ENCODE measurements around the gene MEF2B. TPM values are rescaled to one million over a fixed set of nuclear protein-coding genes. Genes with fewer than 3 reads are reported as not detected.
A peak's percentile ranks its signal among the peaks of the same experiment; 100 is the strongest.
"Not testable (repeated sequence)": the region's sequence is repeated elsewhere in the genome, so short reads cannot be mapped to it uniquely, and the experiment has no call there.

The MEF2B gene
- total RNA-seq, 1 experiment from 2014 or later = not detected

GRCh38 chr19:19157808-19158207 is 12.3 kb downstream of the MEF2B start:
- no peak for DNase-seq (ENCODE audit: low read depth)

DNA sequence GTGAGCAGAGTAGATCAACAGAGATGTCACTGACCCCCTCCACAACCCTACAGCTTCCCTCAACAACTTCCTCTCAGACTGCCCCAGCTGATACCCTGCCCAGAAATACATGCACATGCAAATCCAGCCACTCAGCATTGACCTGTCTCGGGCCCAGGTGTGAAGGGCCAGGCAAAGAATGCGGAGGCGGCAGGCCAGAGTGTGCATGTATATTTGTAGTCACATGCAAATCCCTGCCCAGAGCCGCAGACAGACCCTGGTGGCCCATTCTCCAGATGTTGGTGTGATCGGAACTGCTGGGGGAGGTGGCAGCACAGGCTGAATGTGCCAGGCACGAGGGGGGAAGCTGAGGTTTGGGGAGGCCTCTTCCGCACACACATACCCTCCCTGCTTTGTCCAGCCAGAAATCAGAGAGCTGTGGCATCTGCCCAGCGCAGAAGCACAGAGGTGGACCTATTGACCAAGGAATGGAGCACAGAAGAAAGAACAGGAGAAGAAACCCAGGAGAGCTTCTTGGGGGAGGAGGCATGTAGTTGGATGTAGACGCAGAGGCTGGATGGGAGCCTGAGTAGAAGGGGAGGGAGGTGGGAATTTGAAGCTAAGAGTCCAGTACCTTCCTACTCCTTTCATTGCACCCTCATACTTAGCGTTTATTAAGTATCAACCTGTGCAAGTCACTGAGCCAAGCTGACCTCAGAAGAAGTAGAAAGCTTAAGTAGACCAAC is 14.4 kb downstream of the MEF2B start:
- no peak for DNase-seq (ENCODE audit: low read depth)

DNA sequence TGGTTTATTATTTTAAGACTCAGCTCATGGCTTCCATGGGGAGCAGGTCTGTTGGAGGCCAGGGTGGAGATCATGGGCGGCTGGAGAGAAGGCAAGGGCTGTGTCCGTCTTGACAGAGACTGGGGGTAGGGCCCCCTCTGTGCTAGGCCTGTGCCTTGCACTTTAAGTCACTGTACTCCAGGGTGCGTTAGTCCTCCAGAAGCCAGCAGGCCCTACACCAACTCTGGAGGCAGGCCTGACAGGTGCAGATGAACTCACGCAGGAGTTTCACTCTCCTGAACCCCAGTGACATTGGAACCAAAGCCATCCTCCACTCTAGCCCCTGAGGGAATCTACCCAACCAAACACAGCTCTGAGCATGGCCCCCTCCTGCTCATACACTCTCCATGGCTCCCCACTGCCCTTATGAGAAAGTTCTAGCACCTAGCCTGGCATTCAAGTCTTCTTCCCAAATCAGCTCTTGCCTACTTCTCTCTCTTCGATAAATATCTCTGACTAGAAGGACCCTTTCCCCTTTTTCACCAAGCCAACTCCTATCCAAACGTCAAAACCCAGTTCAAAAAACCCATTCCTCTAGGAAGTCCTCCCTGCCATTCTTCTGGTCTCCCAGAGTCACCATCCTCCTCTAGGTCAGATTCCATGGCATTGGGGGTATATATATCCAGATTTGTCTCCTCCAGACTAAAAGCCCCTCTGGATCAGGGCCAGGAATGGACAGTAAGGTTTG is 15.1 kb downstream of the MEF2B start:
- no peak for DNase-seq (ENCODE audit: low read depth)

DNA sequence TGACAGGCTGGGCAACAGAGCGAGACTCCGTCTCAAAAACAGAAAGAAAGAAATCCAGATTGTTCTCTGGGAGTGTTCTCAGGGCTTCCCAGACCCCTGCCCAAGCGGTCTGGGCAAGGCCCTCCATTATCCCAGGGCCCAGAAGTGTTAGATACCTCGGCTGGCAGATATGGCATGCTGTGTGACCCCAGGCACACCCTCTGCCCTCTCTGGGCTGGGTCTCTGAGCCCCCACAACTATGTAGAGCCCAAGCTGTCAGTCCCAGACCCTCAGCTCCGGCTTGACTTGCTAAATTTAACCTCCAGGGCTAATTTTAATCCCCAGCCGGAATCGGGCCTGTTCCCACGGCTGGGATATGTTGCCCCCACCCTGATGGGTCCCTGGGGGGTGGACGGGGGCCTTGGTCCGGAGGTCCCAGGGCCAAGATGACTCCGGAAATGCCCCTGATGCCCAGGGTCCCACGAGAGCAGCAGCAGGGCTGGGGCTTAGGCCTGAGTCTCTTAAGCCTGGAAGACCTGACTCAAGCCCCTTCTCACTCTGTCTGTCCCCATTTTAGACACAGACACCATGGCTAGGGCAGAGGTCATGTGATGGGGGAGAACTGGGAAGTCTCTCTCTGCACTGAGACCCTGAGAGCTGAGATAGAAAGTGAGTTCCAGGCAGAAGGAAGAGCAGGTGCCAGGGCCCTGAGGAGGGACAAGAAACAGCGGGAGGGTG is 17.2 kb downstream of the MEF2B start:
- DNase-seq (ENCODE audit: low read depth) = no peak

DNA sequence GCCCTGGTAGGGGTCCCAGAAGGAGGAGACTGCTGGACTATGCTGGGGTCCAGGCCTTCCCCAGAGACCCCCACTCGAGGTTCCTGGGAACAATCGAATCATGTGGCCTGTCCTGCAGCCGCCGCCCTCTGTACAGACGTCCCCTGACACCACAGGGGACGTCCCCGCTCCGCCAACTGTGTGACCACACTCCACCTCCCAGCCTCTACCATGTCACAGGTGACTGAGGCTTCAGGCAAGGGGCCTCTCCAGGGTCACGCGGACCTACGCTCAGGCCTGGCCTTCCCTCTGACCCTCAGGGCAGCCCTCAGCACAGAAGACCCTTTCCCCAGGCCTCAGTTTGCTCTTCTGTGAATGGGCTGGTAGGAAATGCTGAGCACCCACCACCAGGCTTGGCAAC is 18.6 kb downstream of the MEF2B start:
- DNase-seq (ENCODE audit: low read depth) = no peak

GRCh38 chr19:19149435-19149834 is 20.6 kb downstream of the MEF2B start:
- DNase-seq (ENCODE audit: low read depth) = no peak

DNA sequence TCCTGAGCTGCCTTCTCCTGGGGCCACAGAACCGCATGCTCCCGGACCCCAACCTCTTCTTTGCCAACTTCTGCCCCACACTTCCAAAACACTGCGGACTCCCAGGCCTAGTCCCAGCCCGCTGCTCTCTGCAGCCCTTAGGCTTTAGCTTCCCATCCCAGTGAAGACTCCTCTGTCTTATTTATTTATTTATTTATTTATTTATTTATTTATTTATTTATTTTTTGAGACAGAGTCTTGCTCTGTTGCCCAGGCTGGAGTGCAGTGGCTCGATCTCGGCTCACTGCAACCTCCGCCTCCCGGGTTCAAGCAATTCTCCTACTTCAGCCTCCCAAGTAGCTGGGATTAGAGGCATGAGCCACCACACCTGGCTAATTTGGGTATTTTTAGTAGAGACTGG is 21.6 kb downstream of the MEF2B start:
- DNase-seq (ENCODE audit: low read depth) = not testable (repeated sequence)

GRCh38 chr19:19147344-19147743 is 22.7 kb downstream of the MEF2B start:
- no peak for DNase-seq (ENCODE audit: low read depth)

DNA sequence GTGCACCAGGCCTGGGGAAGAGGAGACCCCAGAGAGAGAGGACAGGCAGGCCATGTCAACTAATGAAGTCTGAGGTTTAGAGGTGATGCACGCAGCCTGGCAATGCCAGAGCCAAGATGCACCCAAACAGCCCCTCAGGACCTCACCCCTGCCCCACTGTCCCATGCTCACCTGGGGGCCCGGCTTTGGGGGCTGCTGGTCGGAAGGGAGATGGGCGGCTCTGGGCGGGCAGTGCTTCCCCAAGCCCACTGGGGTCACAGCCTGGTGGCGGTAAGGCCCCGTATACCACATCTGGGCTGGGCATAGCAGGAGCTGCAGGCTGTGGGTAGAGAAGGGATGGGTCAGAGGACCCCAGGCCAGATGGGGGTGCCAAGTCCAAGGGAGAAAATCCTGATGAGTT is 23.2 kb downstream of the MEF2B start:
- no peak for DNase-seq (ENCODE audit: low read depth)

GRCh38 chr19:19145684-19146608 is 24.1 kb downstream of the MEF2B start:
- DNase-seq (ENCODE audit: low read depth) = peak; percentile 57

GRCh38 chr19:19145281-19145680 is 24.8 kb downstream of the MEF2B start:
- DNase-seq (ENCODE audit: low read depth) = no peak

DNA sequence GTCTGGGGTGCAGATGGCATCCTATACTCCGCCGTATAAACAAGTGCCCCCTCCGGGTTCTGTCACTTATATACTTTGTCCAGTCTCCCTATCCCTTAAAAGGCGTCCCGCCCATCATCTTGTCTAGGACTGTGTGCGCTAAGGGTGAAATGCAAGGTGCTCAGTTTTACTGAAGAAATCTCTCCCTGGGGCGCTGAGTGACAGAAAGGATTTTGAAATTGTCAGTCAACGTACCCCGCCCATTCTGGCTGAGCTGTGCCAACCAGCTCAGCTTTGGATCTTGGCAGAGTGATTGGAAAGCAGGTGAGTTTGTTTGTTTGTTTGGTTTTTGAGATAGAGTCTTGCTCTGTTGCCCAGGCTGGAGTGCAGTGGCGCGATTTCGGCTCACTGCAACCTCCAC is 27.7 kb downstream of the MEF2B start:
- no peak for DNase-seq (ENCODE audit: low read depth)

DNA sequence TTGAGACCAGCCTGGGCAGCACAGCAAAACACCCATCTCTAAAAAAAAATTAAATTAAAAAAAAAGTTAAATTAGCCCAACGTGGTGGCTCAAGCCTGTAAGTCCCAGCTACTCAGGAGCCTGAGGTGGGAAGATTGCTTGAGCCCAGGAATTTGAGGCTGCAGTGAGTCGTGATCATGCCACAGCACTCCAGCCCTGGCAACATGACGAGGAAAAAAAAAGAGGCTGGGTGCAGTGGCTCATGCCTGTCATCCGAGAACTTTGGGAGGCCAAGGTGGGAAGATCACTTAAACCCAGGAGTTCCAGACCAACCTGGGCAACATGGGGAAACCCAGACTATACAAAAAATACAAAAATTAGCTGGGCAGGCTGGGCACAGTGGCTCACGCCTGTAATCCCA is 29.6 kb downstream of the MEF2B start:
- no peak for DNase-seq (ENCODE audit: low read depth)

DNA sequence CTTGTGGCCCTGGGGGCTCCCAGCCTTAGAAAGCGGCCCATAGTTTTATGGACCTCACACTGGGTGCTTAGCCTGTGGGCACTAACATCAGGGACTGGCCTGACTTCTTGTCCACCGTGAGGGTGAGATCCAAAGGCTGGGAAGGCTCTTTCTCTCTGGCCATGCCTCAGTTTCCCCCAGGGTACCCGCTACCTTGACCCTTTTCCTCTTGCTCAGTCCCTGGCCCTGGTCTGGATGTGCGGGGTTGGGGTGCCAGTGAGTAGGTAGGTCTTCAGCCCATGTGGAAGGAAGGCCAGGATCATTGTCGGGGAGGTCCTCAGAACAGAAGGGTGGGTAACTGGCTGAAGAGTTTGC is 30.2 kb downstream of the MEF2B start:
- no peak for DNase-seq (ENCODE audit: low read depth)

GRCh38 chr19:19138109-19138981 is 31.7 kb downstream of the MEF2B start, which contains the start of gene TMEM161A:
TMEM161A (minus strand) TSS chr19:19138478; CDS start chr19:19138428, 50 bp downstream.
- DNase-seq (ENCODE audit: low read depth) = peak; percentile 97

GRCh38 chr19:19137556-19138108 is 32.4 kb downstream of the MEF2B start:
- no peak for DNase-seq (ENCODE audit: low read depth)

DNA sequence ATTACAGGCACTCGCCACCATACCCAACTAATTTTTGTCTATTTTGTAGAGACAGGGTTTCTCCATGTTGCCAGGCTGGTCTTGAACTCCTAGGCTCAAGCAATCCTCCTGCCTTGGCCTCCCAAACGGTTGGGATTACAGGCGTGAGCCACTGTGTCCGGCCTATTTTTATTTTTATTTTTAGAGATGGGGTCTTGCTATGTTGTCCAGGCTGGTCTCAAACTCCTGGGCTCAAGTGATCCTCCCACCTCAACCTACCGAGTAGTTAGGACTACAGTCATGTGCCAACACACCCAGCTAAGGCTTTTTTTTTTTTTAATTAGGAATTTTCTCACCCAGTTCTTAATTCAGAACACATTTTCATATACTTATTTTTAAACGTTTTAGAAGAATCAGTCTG is 34.4 kb downstream of the MEF2B start:
- DNase-seq (ENCODE audit: low read depth) = not testable (repeated sequence)

GRCh38 chr19:19134687-19135158 is 35.3 kb downstream of the MEF2B start:
- no peak for DNase-seq (ENCODE audit: low read depth)

DNA sequence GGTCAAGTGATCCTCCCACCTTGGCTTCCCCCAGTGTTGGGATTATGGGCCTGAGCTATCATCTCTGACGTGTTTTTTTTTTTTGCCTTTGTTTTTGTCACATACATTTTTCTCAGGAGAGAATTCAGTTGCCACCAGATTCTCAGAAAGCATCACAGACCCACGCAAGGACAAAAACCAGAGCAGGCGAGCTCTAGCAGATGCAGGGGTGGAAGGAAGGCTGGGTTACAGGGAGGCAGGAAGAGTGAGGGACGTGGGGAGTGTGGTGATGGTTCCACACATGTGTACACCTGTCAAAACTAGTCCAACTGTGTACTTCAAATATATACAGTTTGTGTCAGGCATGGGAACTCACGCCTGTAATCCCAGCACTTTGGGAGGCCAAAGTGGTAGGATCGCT is 36.1 kb downstream of the MEF2B start:
- DNase-seq (ENCODE audit: low read depth) = no peak

- DNase-seq (ENCODE audit: low read depth) = no peak
Measured at GRCh38 chr19:19132912-19133311, 37.2 kb downstream of the MEF2B start.

All from HT1080 (cell line).